ENCODE measurements around the gene CIROP. TPM values are rescaled to one million over a fixed set of nuclear protein-coding genes. Genes with fewer than 3 reads are reported as not detected.

The CIROP gene
- total and polyA plus RNA-seq, 9 of the 15 experiments (the other 6 are each of a cell fraction or from before 2014, with no cell fraction given): not detected

GRCh38 chr14:23112359-23113178 lies 7.8 kb upstream of the CIROP start (continued):
- TF ChIP-seq MAFG (tag; conservative IDR thresholded peaks at IDR 0.05) (peak; percentile 77), ZNF197 (CRISPR knock-in tag; IDR thresholded peaks at IDR 0.05; ENCODE audit: low read depth) (peak; percentile 83; the same call in 1 of the 2 replicates), ILF3 (IDR thresholded peaks at IDR 0.05; ENCODE audit: borderline replicate concordance) (no peak), SOX6 (IDR thresholded peaks at IDR 0.05) (peak; percentile 97), EP400 (IDR thresholded peaks at IDR 0.05) (peak; percentile 48; the same call in 1 of the 2 replicates), ZNF639 (CRISPR knock-in tag; conservative IDR thresholded peaks at IDR 0.05 in 1 of 2, IDR thresholded peaks at IDR 0.05 in 1 of 2) (peak in 1 of 2 experiments; percentile 79; a peak in 2 of 4 replicates), RBBP5 (IDR thresholded peaks at IDR 0.05; ENCODE audit: borderline replicate concordance, insufficient read depth, low read length, poor library complexity, severe bottlenecking) (peak; percentile 18), HDAC6 (IDR thresholded peaks at IDR 0.05; ENCODE audit: low read depth, low read length) (no peak), MTA2 (IDR thresholded peaks at IDR 0.05; ENCODE audit: low read depth) (peak; percentile 97), PHB2 (IDR thresholded peaks at IDR 0.05; ENCODE audit: low read depth) (peak; percentile 91), ZNF583 (CRISPR knock-in tag; IDR thresholded peaks at IDR 0.05) (peak; percentile 68; the same call in 1 of the 2 replicates), HMBOX1 (IDR thresholded peaks at IDR 0.05) (peak; percentile 58), NR3C1 (CRISPR knock-in tag; IDR thresholded peaks at IDR 0.05) (no peak), ZC3H11A (IDR thresholded peaks at IDR 0.05; ENCODE audit: low read depth, low read length) (no peak), CEBPG (CRISPR knock-in tag; IDR thresholded peaks at IDR 0.05) (peak; percentile 92), CEBPG (tag; conservative IDR thresholded peaks at IDR 0.05 in 1 of 2, IDR thresholded peaks at IDR 0.05 in 1 of 2) (peak; percentile 75 to 82), ZNF12 (CRISPR knock-in tag; IDR thresholded peaks at IDR 0.05) (0 out of 2 replicates have a peak, but pooled peaks have one; percentile 52), GTF2E2 (tag; IDR thresholded peaks at IDR 0.05) (peak; percentile 38; the same call in 1 of the 2 replicates), ZEB2 (IDR thresholded peaks at IDR 0.05) (peak; percentile 93), DEAF1 (CRISPR knock-in tag; IDR thresholded peaks at IDR 0.05) (no peak), PML (IDR thresholded peaks at IDR 0.05; ENCODE audit: low read length) (peak; percentile 98)
- TF ChIP-seq, protein P1, sequence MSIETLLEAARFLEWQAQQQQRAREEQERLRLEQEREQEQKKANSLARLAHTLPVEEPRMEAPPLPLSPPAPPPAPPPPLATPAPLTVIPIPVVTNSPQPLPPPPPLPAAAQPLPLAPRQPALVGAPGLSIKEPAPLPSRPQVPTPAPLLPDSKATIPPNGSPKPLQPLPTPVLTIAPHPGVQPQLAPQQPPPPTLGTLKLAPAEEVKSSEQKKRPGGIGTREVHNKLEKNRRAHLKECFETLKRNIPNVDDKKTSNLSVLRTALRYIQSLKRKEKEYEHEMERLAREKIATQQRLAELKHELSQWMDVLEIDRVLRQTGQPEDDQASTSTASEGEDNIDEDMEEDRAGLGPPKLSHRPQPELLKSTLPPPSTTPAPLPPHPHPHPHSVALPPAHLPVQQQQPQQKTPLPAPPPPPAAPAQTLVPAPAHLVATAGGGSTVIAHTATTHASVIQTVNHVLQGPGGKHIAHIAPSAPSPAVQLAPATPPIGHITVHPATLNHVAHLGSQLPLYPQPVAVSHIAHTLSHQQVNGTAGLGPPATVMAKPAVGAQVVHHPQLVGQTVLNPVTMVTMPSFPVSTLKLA (conservative IDR thresholded peaks at IDR 0.05): peak; percentile 43 to 89; a peak in 2 of 4 replicates

All from K562 (cell line).